Endometrial microvascular endothelial cells (primary cell): ENCODE data around the gene EVC2. TPM values are rescaled to one million over a fixed set of nuclear protein-coding genes. Genes with fewer than 3 reads are reported as not detected.

Experiments used
- in situ Hi-C: cut with HindIII; loops from 2 replicates; pipeline ENCODE4 v1.10.0; 2017; ENCODE audit warnings: low sequenced_read_pairs, low pct_unique_long_range_greater_than_20kb; ENCODE audit errors: inconsistent ontology term
- total RNA-seq: library from RNA; depleted of rRNA; stranded (reverse); fragments of >200 nt; gene quantifications from one replicate; pipeline ENCODE4 v1.2.3, GENCODE V29; 2015; ENCODE audit errors: inconsistent ontology term

The EVC2 gene
- total RNA-seq, 1 donor from 2014 or later, result 4.0 TPM

GRCh38 chr4:5718411-5718810 is 10.1 kb upstream of the EVC2 start:
- in situ Hi-C loops, result no loop called here

GRCh38 chr4:5717449-5718158 is 9.2 kb upstream of the EVC2 start:
- in situ Hi-C loops, result no loop called here

- in situ Hi-C loops, result no loop called here
These were observed 8.0 kb upstream of the EVC2 start for GRCh38 chr4:5716391-5716790.

GRCh38 chr4:5715357-5715756 is 7.0 kb upstream of the EVC2 start:
- in situ Hi-C loops, result no loop called here

GRCh38 chr4:5713861-5714260 is 5.5 kb upstream of the EVC2 start:
- in situ Hi-C loops, result no loop called here

- in situ Hi-C loops, result no loop called here
These were observed 4.6 kb upstream of the EVC2 start for GRCh38 chr4:5712931-5713330.

- in situ Hi-C loops, result no loop called here
These were observed 4.2 kb upstream of the EVC2 start for GRCh38 chr4:5712517-5712916.

- in situ Hi-C loops, result no loop called here
These were observed 3.3 kb upstream of the EVC2 start for GRCh38 chr4:5711479-5712184.

GRCh38 chr4:5710961-5711478 is 2.7 kb upstream of the EVC2 start, which contains the start of gene EVC:
Gene EVC (plus strand): TSS chr4:5711201. CDS start chr4:5711381, 180 bp downstream.
- in situ Hi-C loops, result no loop called here

- in situ Hi-C loops, result no loop called here
These were observed 2.0 kb upstream of the EVC2 start for GRCh38 chr4:5710065-5710960.

GRCh38 chr4:5709207-5709575 is 832 bp upstream of the EVC2 start:
- in situ Hi-C loops, result no loop called here

GRCh38 chr4:5707778-5708448 is 446 bp downstream of the EVC2 start:
- in situ Hi-C loops, result no loop called here

GRCh38 chr4:5707366-5707765 is 993 bp downstream of the EVC2 start:
- in situ Hi-C loops, result no loop called here

- in situ Hi-C loops, result no loop called here
These were observed 1.7 kb downstream of the EVC2 start for GRCh38 chr4:5706486-5707290.

GRCh38 chr4:5705647-5706320 is 2.6 kb downstream of the EVC2 start:
- in situ Hi-C loops, result no loop called here

GRCh38 chr4:5704276-5704675 is 4.1 kb downstream of the EVC2 start:
- in situ Hi-C loops, result no loop called here

GRCh38 chr4:5703831-5704230 is 4.5 kb downstream of the EVC2 start:
- in situ Hi-C loops, result no loop called here

- in situ Hi-C loops, result no loop called here
These were observed 6.4 kb downstream of the EVC2 start for GRCh38 chr4:5701971-5702370.
